Muscle of back (tissue), 11 donors: ENCODE results near the gene UGT1A8. TPM values are rescaled to one million over a fixed set of nuclear protein-coding genes. Genes with fewer than 3 reads are reported as not detected.

ENCODE experiments used
- DNase-seq, 3 donors: peaks; one replicate each; pipeline versions ENCODE4 v3.0.0 to v3.0.0-alpha.2; 2013
- polyA plus RNA-seq, 10 donors: library from polyadenylated mRNA; unstranded; fragments of 120-200 nt; gene quantifications; one replicate each; pipeline ENCODE4 v1.2.1, GENCODE V29; 2013; ENCODE audit not compliant: insufficient read length in 10 of 10

UGT1A8 gene
- polyA plus RNA-seq, 10 donors = not detected

- no peak for DNase-seq
Observed at GRCh38 chr2:233818639-233819621, 201.5 kb downstream of the UGT1A8 start.

DNA sequence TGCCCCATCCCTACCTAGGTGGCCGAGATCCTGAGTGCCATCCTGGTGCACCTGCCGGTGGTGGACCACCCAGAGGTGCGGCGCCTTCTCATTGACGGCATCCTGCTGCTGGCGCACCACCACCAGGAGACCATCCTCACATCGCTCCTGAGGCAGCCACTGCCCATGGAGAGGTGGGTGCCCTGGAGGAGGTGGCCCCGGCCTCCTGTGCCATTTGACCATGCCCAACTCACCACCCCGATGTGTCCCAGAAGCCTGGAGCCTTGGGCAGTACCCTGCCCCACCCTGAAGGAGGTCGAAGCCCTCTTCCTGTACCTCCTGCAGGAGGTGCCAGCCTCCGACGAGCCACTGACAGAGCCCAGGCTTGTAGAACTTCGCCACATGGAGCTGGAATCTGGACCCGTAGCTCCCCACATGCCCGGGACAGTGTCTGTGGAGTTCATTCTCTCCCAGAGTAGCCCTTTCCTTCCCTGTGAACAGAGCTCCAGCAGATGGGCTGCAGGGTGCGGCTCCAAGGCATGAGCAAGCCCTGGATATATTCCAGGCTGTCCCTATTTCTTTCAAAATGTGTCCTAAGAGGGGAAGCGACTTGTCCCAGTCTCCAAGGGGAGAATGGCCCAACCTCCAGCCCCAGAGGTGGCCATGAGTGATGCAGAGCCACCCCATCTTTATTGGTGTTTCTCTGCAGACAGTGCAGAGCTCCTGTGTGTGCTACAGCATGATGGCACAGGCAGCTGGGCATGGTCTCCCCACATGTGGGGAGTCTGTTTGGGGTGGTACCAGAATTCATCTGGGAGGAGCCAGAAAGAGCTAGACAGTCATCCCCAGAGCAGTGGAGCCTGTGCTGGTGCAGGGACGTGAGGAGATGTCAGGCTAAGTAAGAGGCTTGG is 202.7 kb downstream of the UGT1A8 start:
- no peak for DNase-seq

DNA sequence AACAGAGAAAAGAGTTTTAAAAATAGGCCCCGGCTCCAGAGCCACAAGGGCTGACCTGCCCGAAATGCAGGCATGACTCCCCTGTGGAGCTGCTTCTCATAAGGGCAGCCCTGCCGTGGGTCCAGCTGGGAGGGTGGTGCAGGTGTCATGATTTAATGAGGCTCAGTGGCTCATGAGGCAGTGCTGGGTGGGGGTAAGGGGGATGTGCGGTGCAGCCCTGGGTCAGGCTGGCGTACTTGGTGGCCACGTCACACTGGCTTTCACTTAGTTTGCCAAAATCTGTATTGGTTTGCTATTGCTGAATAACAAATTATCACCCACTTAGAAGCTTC is 203.3 kb downstream of the UGT1A8 start:
- DNase-seq = no peak

DNA sequence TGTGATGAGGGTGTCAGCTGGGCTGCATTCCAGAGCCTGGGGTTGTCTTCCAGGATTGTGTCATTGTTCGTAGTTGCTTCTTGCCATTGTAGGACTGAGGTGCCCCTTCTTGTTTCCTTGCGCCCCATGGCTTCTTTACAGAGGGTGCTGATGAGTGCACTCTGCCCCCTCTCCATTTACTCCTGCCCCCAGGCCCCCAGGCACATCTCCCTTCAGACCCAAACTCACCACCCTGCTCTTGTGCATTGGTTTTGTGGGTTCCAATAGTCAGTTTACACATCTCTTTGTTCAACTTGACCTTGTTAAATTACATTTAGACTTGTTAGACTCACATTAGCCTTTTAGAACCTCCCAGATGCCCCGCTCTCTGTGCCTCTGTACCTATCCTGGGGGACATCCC is 203.8 kb downstream of the UGT1A8 start:
- DNase-seq = no peak

DNA sequence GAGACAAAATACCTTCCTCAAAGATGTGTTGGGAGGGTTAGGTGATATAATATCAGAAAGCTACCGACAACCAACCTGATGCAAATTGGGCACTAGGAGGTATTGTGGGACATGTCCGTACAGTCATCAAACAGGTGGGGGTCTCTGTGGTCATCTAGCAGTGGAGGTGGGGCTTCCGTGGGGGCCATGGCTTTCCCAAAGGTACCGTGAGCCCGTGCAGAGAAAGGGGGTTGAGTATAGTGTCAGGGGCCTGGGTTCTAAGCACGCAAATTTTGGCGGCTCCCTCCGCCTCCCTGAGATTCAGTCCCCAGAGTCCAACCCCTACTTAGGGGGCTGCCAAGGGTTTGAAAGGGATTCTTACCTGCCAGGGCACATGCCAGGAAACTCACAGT is 204.3 kb downstream of the UGT1A8 start:
- no peak for DNase-seq

DNA sequence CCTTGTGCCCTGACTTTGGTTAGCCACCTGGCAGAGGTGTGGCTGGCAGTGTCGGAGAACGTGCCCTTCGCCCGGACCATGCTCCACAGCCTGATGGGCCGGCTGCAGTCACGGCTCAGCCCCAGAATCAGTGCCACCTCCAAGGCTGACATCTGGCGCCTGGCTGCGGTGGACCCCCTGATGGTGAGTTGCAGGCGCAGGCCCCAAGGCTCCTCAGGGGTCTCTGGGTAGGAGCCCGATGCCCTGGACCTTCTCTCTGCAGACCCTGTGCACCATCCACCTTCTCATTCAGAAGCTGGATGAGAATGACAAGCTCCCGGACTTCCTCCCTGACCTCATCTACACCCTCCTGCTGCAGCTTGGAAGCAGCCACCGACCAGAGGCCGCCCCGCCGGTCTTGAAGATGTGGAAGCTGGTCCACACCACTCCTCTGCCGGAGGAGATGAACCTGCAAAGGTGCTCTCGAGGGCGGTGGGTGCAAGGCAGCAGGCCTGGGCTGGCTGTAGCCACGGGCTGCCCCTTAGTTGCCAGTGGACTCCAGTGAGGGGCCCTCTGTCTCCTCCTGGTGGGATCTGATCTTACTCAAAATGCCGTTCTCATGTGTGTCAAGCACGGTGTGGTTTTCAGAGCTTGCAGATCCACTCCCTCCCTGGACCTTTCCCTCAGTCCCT is 204.8 kb downstream of the UGT1A8 start:
- DNase-seq = no peak

Other genes with a start within 250 kb of the UGT1A8 start
- gene USP40, start 50.9 kb upstream of the UGT1A8 start, polyA plus RNA-seq = 10 to 100 TPM; 17.3 to 39.0 (median 22.3) TPM
- not detected for gene UGT1A10, start 18.8 kb downstream of the UGT1A8 start, polyA plus RNA-seq
- not detected for gene UGT1A9, start 54.3 kb downstream of the UGT1A8 start, polyA plus RNA-seq
- not detected for gene UGT1A7, start 64.3 kb downstream of the UGT1A8 start, polyA plus RNA-seq
- gene UGT1A6, start 75.3 kb downstream of the UGT1A8 start, polyA plus RNA-seq = under 1 TPM in 1 of 10 donors, not detected in 9; 0.26 TPM
- gene UGT1A5, start 95.3 kb downstream of the UGT1A8 start, polyA plus RNA-seq = not detected
- not detected for gene UGT1A4, start 101.1 kb downstream of the UGT1A8 start, polyA plus RNA-seq
- gene UGT1A3, start 111.4 kb downstream of the UGT1A8 start, polyA plus RNA-seq = not detected
- under 1 TPM in 5 of 10 donors, not detected in 5; 0.04 to 0.12 (median 0.05) TPM for gene UGT1A1, start 142.6 kb downstream of the UGT1A8 start, polyA plus RNA-seq
- under 1 TPM in 1 of 10 donors, not detected in 9; 0.18 TPM for gene MROH2A, start 160.7 kb downstream of the UGT1A8 start, polyA plus RNA-seq
- gene HJURP, start 236.9 kb downstream of the UGT1A8 start, polyA plus RNA-seq = 10 to 100 TPM in 6 of 10 donors, 1 to 10 TPM in 4; 9.2 to 16.1 (median 10.5) TPM